Adipose tissue (tissue), 3 donors: ENCODE results near the gene ABHD15. TPM values are rescaled to one million over a fixed set of nuclear protein-coding genes. Genes with fewer than 3 reads are reported as not detected.
"Not testable (repeated sequence)": the region's sequence is repeated elsewhere in the genome, so short reads cannot be mapped to it uniquely, and the experiment has no call there.

Experiments
- H3K27ac ChIP-seq: one replicate; pipeline ENCODE4 v1.5.1; 2013; ENCODE audit warnings: low read depth, low read length
- WGBS, 3 donors: extraction: QIAGEN DNeasy Blood & Tissue Kit; methylation state at CpG; one replicate each; pipeline ENCODE4 v1.1.7; 2013; 5-methylcytosine and 5-hydroxymethylcytosine counted together
- polyA plus RNA-seq, 3 donors: library from polyadenylated mRNA; stranded (reverse); fragments of 200-250 nt; gene quantifications; one replicate each; pipeline ENCODE4 v1.2.3, GENCODE V29; 2013
- donor health status: healthy with polysubstance abuse.
- donor health status: Bipolar disorder and iron deficiency.
- donor health status: healthy.

ABHD15 gene
- polyA plus RNA-seq, 3 donors: 8.3 to 38.0 (median 8.3) TPM

GRCh38 chr17:29559640-29560039 lies 7.2 kb downstream of the ABHD15 start:
- no peak overlapping the region for H3K27ac ChIP-seq
- 90 to 100% (median 96%) methylated on average over 2 of the region's 2 CpGs for WGBS, 3 donors

DNA sequence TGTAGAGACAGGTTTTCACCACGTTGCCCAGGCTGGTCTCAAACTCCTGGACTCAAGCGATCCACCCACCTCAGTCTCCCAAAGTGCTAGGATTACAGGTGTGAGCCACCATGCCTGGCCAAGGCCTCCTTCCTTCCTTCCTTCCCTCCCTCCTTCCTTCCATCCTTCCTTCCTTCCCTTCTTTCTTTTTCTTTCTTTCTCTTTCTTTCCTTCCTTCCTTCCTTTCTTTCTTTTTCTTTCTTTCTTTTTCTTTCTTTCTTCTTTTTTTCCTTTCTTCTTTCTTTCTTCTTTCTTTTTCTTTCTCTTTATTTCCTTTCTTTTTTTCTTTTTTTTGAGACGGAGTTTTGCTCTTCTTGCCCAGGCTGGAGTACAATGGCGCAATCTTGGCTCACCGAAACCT lies 8.7 kb downstream of the ABHD15 start:
- not testable (repeated sequence) for H3K27ac ChIP-seq
- WGBS, 3 donors: 87 to 99% (median 97%) methylated on average over 5 of the region's 5 CpGs

DNA sequence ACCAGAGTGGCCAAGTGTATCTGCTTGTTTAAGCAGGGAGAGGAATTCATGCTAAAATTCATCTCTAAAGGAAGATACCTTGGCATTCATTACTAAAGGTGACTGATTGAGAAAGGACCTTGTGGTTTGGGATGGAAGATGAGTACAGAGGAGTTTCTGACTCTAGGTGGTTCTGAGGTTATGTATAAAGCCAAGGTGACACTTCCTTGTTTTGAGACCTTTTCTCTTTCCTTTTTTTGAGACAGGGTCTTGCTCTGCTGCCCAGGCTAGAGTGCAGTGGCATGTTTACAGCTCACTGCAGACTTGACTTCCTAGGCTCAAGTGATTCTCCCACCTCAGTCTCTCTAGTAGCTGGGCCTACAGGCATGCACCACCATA lies 9.1 kb downstream of the ABHD15 start:
- no peak overlapping the region for H3K27ac ChIP-seq

GRCh38 chr17:29557085-29557738 lies 9.6 kb downstream of the ABHD15 start:
- WGBS, 3 donors: 71 to 87% (median 73%) methylated on average over 1 of the region's 1 CpG

DNA sequence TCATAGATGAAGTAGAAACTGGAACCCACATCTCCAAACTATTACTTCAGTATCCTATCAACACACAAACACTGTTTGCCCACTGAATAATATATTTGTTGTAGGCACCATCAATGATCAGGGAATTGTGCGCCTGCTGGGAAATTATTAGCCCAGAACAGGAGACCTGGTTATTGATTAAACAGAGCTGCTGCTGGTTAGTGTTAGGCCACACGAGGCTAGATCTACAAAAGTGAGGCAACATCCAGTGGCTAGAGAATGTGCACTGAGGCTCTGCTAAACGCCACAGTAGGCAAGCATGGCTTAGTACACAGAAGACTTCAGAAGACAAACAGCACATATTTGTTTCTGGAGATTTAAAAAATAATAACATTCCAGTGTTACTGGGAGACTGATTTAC lies 11.0 kb downstream of the ABHD15 start:
- H3K27ac ChIP-seq: no peak overlapping the region
- WGBS, 3 donors: 32 to 89% (median 74%) methylated on average over 3 of the region's 3 CpGs

More at GRCh38 chr17:29557085-29557738, 9.6 kb downstream of the ABHD15 start:
- H3K27ac ChIP-seq: no peak overlapping the region

DNA sequence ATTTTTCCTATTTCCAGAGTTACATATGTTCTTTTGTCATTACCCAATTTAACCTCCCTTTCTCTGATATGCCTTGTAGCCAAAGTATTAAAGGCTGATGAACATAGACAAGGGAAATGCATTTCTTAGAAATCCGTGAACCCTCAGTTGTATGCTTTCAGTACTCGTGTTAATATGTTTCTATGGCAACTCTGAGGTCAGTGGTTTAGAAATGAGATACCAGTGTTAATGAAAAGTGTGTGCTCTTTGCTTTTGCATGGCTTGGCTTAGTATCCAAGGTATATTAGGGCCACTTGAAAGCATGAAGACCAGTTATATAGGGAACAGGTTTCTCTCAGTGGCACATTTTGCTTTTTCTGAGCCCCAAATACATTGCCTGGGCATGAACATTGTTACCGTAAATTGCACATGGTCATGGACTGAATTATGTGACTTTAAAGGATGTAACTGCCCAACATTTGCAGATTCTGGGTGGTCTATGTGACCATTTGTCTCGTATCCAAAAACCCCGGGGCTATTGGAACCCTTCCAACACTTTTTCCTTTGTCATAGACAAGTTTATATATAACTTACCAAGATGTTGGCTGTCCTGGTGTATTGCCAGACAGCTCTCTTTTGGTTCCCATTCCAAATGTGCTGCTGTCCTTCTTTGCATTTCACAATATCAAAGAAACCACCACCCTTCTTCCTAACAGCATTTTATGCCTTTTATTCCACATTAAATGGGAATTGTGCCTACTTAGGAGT lies 17.5 kb downstream of the ABHD15 start:
- 30 to 34% (median 33%) methylated on average over 5 of the region's 5 CpGs for WGBS, 3 donors
- no peak overlapping the region for H3K27ac ChIP-seq

DNA sequence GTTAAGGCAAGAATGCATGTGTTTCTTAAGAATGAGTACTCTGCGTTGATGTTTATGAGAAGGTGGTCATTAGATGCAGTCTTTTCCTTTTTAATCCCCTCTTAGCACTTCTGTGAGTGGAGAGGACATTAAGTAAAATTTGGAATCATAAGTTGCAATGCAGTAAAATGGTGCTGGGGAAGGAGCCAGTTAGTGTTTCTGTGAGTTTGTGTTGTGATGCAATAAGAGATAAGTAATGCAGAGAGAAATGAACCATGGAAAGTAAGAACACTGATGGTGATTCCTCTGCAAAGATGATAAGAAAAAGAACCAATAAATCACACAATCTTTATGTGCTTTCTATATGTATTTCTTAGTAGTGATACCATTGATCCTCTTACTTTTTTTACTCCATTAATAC lies 20.0 kb downstream of the ABHD15 start:
- H3K27ac ChIP-seq: no peak overlapping the region
- WGBS, 3 donors: 91 to 95% (median 92%) methylated on average over 1 of the region's 1 CpG

DNA sequence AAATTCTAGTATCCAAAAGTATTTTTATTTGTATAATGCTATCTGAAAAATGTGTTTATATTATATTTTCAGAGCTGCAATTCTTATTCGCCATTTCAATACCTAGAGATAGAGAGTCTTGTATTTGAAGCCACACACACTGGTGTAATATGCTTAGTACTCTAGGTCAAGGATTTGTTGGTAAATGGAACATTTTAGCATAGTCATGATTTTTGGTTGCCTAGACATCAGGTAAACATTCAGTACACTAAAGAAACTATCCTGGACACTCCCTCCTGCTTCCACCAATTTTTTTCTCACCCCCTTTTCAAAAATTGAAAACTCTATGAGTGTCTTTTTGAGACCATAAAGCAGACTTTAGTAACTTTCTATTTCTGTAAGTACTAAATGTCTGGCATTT lies 20.8 kb downstream of the ABHD15 start:
- WGBS, 3 donors: 77 to 91% (median 89%) methylated on average over 1 of the region's 1 CpG
- no peak overlapping the region for H3K27ac ChIP-seq

DNA sequence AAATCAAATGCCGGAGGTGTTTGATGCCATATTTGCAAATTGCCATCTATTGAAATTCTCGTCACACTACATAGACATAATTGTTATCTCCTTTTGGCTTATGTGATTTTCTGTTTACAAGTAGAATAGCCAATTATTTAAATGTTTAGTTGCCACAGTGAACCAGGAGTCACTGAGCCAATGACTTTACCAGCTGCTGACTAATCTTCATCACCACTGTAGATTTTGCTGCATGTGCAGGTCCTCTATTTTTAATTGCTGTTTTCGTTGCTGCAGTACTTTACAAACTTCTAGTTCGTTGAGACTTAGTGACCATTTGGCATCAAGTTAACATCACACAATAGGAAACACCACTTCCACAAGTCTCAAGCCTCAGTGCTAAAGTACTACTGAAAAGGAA lies 22.8 kb downstream of the ABHD15 start:
- WGBS, 3 donors: 83 to 89% (median 84%) methylated on average over 4 of the region's 4 CpGs
- H3K27ac ChIP-seq: no peak overlapping the region

- H3K27ac ChIP-seq: no peak overlapping the region
- WGBS, 3 donors: 88 to 92% (median 89%) methylated on average over 8 of the region's 8 CpGs
Observed at GRCh38 chr17:29533976-29534375, 32.9 kb downstream of the ABHD15 start.

GRCh38 chr17:29526322-29526721 lies 40.5 kb downstream of the ABHD15 start:
- H3K27ac ChIP-seq: no peak overlapping the region
- 94 to 97% (median 95%) methylated on average over 3 of the region's 3 CpGs for WGBS, 3 donors

GRCh38 chr17:29524692-29525091 lies 42.1 kb downstream of the ABHD15 start:
- H3K27ac ChIP-seq: no peak overlapping the region
- 96 to 99% (median 97%) methylated on average over 3 of the region's 3 CpGs for WGBS, 3 donors

- no peak overlapping the region for H3K27ac ChIP-seq
- WGBS, 3 donors: 96 to 100% (median 100%) methylated on average over 1 of the region's 1 CpG
Observed at GRCh38 chr17:29518359-29518758, 48.5 kb downstream of the ABHD15 start.

GRCh38 chr17:29514792-29515191 lies 52.0 kb downstream of the ABHD15 start:
- H3K27ac ChIP-seq: no peak overlapping the region
- WGBS, 3 donors: 47 to 70% (median 58%) methylated on average over 2 of the region's 2 CpGs

GRCh38 chr17:29510953-29511352 lies 55.9 kb downstream of the ABHD15 start:
- WGBS, 3 donors: 95 to 97% (median 97%) methylated on average over 6 of the region's 6 CpGs

More at GRCh38 chr17:29510953-29511352, 55.9 kb downstream of the ABHD15 start:
- H3K27ac ChIP-seq: no peak overlapping the region

Other genes with a start within 250 kb of the ABHD15 start
- gene TAOK1, start 176.7 kb downstream of the ABHD15 start, polyA plus RNA-seq: 10 to 100 TPM in 2 of 3 donors, 1 to 10 TPM in 1; 3.4 to 11.9 (median 10.5) TPM
- 100 to 1,000 TPM in 1 of 3 donors, 10 to 100 TPM in 2; 54.3 to 166 (median 84.3) TPM for gene TP53I13, start 1.7 kb upstream of the ABHD15 start, polyA plus RNA-seq
- gene GIT1, start 22.6 kb upstream of the ABHD15 start, polyA plus RNA-seq: 10 to 100 TPM; 14.6 to 36.8 (median 30.2) TPM
- 1 to 10 TPM; 3.6 to 7.9 (median 6.6) TPM for gene ANKRD13B, start 26.1 kb upstream of the ABHD15 start, polyA plus RNA-seq
- 10 to 100 TPM in 2 of 3 donors, 1 to 10 TPM in 1; 4.6 to 16.1 (median 13.6) TPM for gene CORO6, start 55.9 kb upstream of the ABHD15 start, polyA plus RNA-seq